Thyroid gland (tissue), 4 donors: ENCODE measurements around the gene SLAMF7. TPM values are rescaled to one million over a fixed set of nuclear protein-coding genes. Genes with fewer than 3 reads are reported as not detected.

Experiments
- DNase-seq, 2 donors: peaks; one replicate each; pipeline ENCODE4 v3.0.0-alpha.2; 2019
- H3K27ac ChIP-seq, 3 donors: fragments of 200-600 bp; sonication (generic); 1 replicate in 2 of 3; 2 replicates in 1 of 3; pipeline ENCODE4 v1.5.1; 2016 to 2019; ENCODE audit warnings: mild to moderate bottlenecking in 1 of 3, moderate library complexity in 1 of 3
- H3K27me3 ChIP-seq: fragments of 200-600 bp; sonication (generic); one replicate; pipeline ENCODE4 v1.5.1; 2019
- H3K36me3 ChIP-seq, 2 donors: fragments of 200-600 bp; sonication (generic); one replicate each; pipeline ENCODE4 v1.5.1; 2016 to 2019
- H3K4me1 ChIP-seq, 2 donors: fragments of 200-600 bp; sonication (generic); one replicate each; pipeline ENCODE4 v1.5.1; 2017 to 2019
- H3K4me3 ChIP-seq, 3 donors: fragments of 200-600 bp; sonication (generic); replicated peaks in 1 of 3; 1 replicate in 2 of 3; 2 replicates in 1 of 3; pipeline ENCODE4 v1.5.1; 2016; ENCODE audit warnings: mild to moderate bottlenecking in 1 of 3
- H3K9me3 ChIP-seq: fragments of 200-600 bp; sonication (generic); one replicate; pipeline ENCODE4 v1.5.1; 2017
- CTCF ChIP-seq, 6 experiments: fragments of 200-600 bp in 3 of 6; fragments of 450-650 bp in 3 of 6; sonication (generic) in 3 of 6; IDR thresholded peaks; one replicate each; pipeline ENCODE4 v1.5.1; 2016 to 2019; ENCODE audit warnings: antibody characterized with exemption in 6 of 6, mild to moderate bottlenecking in 2 of 6, inconsistent platforms in 1 of 6, moderate library complexity in 1 of 6
- POLR2A ChIP-seq, 2 donors: fragments of 450-650 bp; IDR thresholded peaks; one replicate each; pipeline ENCODE4 v1.6.1; 2017; ENCODE audit warnings: antibody characterized with exemption in 2 of 2, mild to moderate bottlenecking in 2 of 2, moderate library complexity in 1 of 2
- WGBS, 2 donors: methylation state at CpG; one replicate each; pipeline ENCODE4 v1.1.5; 2017; 5-methylcytosine and 5-hydroxymethylcytosine counted together
- intact Hi-C: fragments of 100-400 bp; cut with DNase I; formaldehyde crosslinking; loops from one replicate; pipeline ENCODE4 v1.15.1; 2023
- total RNA-seq, 4 donors: library from RNA; depleted of rRNA; stranded (reverse); fragments of >200 nt; gene quantifications; one replicate each; pipeline ENCODE4 v1.2.3, GENCODE V29; 2016

SLAMF7 gene
- total RNA-seq, 4 donors from 2014 or later: 0.22 to 0.93 (median 0.37) TPM

- TF ChIP-seq CTCF (IDR thresholded peaks at IDR 0.05) (no peak), POLR2A (IDR thresholded peaks at IDR 0.05) (no peak)
- Histone ChIP-seq H3K27ac (no peak overlapping the region), H3K4me1 (no peaks in the 10 kb centered on the region), H3K4me3 (no peak overlapping the region), H3K27me3 (no peaks in the 10 kb centered on the region), H3K9me3 (no peaks in the 10 kb centered on the region), H3K36me3 (no peaks in the 10 kb centered on the region)
- intact Hi-C loops: no loop called here
- no peak for DNase-seq
These were observed 20.7 kb downstream of the SLAMF7 start for GRCh38 chr1:160759740-160760139.

DNA sequence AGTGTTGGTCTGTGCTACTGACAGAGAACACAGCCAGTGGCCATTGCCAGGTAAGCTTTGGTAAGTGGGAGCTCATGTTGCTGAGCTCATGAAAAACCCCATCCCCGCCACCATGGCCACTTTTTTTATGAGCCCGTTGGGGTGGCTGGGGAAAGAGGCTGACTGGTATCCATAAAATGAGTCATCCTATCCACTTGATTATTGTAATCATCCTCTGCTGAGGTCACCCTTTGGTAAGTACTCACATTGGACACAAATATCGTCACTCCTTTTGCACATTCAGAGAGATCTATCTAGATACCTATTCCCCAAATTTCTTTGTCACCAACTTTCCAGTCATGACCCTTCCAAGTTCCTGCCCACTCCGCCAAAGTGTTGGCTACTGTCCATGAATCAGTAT, 22.0 kb downstream of the SLAMF7 start:
- no peak for DNase-seq
- Histone ChIP-seq H3K36me3 (no peaks in the 10 kb centered on the region), H3K4me1 (no peaks in the 10 kb centered on the region), H3K9me3 (no peaks in the 10 kb centered on the region), H3K4me3 (no peak overlapping the region), H3K27me3 (no peaks in the 10 kb centered on the region), H3K27ac (no peak overlapping the region)
- TF ChIP-seq CTCF (IDR thresholded peaks at IDR 0.05) (no peak), POLR2A (IDR thresholded peaks at IDR 0.05) (no peak)
- intact Hi-C loops: no loop called here
- WGBS, 2 donors: 88 to 90% methylated on average over 4 of the region's 4 CpGs

GRCh38 chr1:160761886-160762285, 22.8 kb downstream of the SLAMF7 start:
- H3K4me3 ChIP-seq: no peak overlapping the region
- H3K36me3 ChIP-seq: no peaks in the 10 kb centered on the region
- no peak for TF ChIP-seq CTCF (IDR thresholded peaks at IDR 0.05)
- TF ChIP-seq POLR2A (IDR thresholded peaks at IDR 0.05): no peak
- no peak overlapping the region for H3K27ac ChIP-seq
- H3K9me3 ChIP-seq: no peaks in the 10 kb centered on the region
- WGBS, 2 donors: 94 to 100% methylated on average over 2 of the region's 2 CpGs
- DNase-seq: no peak
- H3K27me3 ChIP-seq: no peaks in the 10 kb centered on the region
- intact Hi-C loops: no loop called here
- no peaks in the 10 kb centered on the region for H3K4me1 ChIP-seq

DNA sequence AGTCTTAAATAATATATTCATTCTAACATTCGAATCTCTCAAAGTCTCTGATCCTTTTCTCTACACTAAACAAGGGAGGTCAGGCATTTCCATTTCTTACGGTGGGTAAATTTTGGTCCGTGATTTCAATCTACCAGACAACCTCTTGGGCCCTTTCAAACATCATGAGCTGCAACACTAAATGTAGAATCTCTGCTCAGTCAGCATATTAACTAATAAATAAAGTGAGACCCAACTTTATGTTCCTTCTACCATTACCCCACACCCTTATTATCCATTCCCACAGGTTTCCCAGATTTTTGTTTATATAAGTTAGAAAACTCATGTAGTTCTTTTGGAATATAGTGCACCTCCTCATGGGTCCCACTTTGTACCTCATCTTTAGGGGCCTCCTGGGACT, 24.9 kb downstream of the SLAMF7 start:
- TF ChIP-seq CTCF (IDR thresholded peaks at IDR 0.05): no peak
- no peak for TF ChIP-seq POLR2A (IDR thresholded peaks at IDR 0.05)
- intact Hi-C loops: no loop called here
- 93 to 97% methylated on average over 3 of the region's 3 CpGs for WGBS, 2 donors
- no peaks in the 10 kb centered on the region for H3K4me1 ChIP-seq
- no peak overlapping the region for H3K4me3 ChIP-seq
- no peaks in the 10 kb centered on the region for H3K36me3 ChIP-seq
- no peak overlapping the region for H3K27ac ChIP-seq
- H3K9me3 ChIP-seq: no peaks in the 10 kb centered on the region
- DNase-seq: no peak
- no peaks in the 10 kb centered on the region for H3K27me3 ChIP-seq

DNA sequence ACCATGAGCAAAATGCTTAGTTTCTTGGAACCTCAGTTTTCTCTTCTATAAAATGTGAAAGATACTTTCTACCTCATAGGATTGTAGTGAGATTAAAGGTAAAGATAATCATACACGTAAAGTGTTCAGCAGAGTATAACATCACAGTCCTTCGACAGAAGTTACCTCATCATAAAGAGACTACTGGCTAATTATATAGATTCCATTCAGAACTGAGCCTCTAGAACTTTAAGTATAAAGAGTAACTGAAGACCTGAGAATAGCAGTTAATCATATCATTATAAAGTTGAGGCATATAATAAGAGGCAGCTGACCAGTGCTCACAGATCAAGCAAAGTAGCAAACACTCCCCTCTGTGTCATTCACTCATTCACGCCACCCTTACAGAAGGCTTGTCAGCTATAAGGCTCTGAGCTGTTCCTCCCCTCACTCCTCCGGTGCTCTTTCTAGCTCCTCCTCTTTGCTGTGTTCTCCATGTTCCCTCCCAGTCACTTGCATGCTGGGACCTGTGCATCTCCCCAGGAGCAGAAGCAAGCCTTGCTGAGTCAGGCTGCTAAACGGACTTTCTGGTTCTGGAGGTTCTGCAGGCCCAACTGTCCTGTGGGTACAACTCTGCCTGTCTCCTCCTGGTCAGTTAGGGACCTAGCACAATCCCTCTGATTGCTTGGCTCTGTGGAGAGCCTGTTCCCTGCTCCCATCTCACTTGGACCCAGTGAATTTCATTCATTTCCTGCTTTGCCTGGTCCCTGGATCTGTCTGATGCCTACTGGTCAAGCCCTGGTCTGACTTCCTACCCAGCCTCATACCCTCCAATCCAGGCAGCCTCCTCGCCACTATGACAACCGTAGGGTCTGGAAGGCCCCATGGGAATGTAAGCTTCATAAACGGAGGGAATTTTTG, 28.6 kb downstream of the SLAMF7 start:
- no peak for DNase-seq
- TF ChIP-seq CTCF (IDR thresholded peaks at IDR 0.05): no peak
- no peak for TF ChIP-seq POLR2A (IDR thresholded peaks at IDR 0.05)
- H3K4me1 ChIP-seq: no peaks in the 10 kb centered on the region

More for the DNA sequence above, 28.6 kb downstream of the SLAMF7 start:
- no peaks in the 10 kb centered on the region for H3K27me3 ChIP-seq
- H3K36me3 ChIP-seq: no peaks in the 10 kb centered on the region
- no peak overlapping the region for H3K4me3 ChIP-seq
- intact Hi-C loops: no loop called here
- H3K9me3 ChIP-seq: no peaks in the 10 kb centered on the region
- H3K27ac ChIP-seq: no peak overlapping the region
- WGBS, 2 donors: 68 to 70% methylated on average over 8 of the region's 8 CpGs
